GM12878 (cell line): Measurements from ENCODE around the gene TUBA8. TPM values are rescaled to one million over a fixed set of nuclear protein-coding genes. Genes with fewer than 3 reads are reported as not detected.

Experiments
- ATAC-seq: fragments of 200-7000 bp; cut with Tn5 transposase; 3 replicates; pipeline ENCODE4 v1.9.1; 2020; ENCODE audit warnings: mild to moderate bottlenecking, moderate library complexity
- BruUV-seq: library from RNA; stranded (reverse); fragments of 400-500 nt; replicated peaks from 2 replicates; lab custom pipeline; 2021; lab: Mats Ljungman, UMichigan
- CTCF ChIA-PET: fragments of 300-600 bp; sonication (Branson Sonifier 250); formaldehyde crosslinking; extraction: SDS; loops from one replicate; lab custom pipeline; 2021; ENCODE audit warnings: inconsistent platforms; lab: Yijun Ruan, JAX
- POLR2A ChIA-PET: fragments of 350-600 bp; formaldehyde crosslinking; extraction: SDS; loops from one replicate; lab custom pipeline; 2021; ENCODE audit warnings: inconsistent platforms; lab: Charles Lee
- RAD21 ChIA-PET: fragments of 300-600 bp; sonication (Branson Sonifier 250); formaldehyde crosslinking; loops from one replicate; lab custom pipeline; 2023; ENCODE audit warnings: antibody characterized with exemption; ENCODE audit not compliant: unreplicated experiment; lab: Charles Lee
- SMC1A ChIA-PET: fragments of 300-600 bp; sonication (Branson Sonifier 250); formaldehyde crosslinking; loops from one replicate; lab custom pipeline; 2023; ENCODE audit not compliant: unreplicated experiment, uncharacterized antibody; lab: Charles Lee
- DNase-seq: peaks from one replicate; pipeline ENCODE4 v3.0.0-alpha.2; 2011; ENCODE audit warnings: low read depth, low spot score
- FAIRE-seq: peaks from 3 replicates; lab custom pipeline; 2011; peaks lifted over from hg19 to GRCh38; lab: Jason Lieb, UNC
- H2AFZ ChIP-seq: 2 replicates; pipeline ENCODE4 v1.6.0; 2011; ENCODE audit warnings: low read depth, low read length, control low read depth; ENCODE audit not compliant: control insufficient read depth
- H3K27ac ChIP-seq: 2 replicates; pipeline ENCODE4 v1.5.1; 2011; ENCODE audit warnings: control low read depth; ENCODE audit not compliant: control insufficient read depth, insufficient read depth
- H3K27me3 ChIP-seq, 2 experiments: replicated peaks in 1 of 2; 2 replicates each; pipeline versions ENCODE4 v1.6.0 to v1.6.1; 2011; ENCODE audit warnings: low read length in 1 of 2; ENCODE audit not compliant: control insufficient read depth in 2 of 2, insufficient read depth in 2 of 2
- H3K36me3 ChIP-seq, 2 experiments: 2 replicates each; pipeline ENCODE4 v1.5.1; 2011; ENCODE audit warnings: low read length in 1 of 2; ENCODE audit not compliant: control insufficient read depth in 2 of 2, insufficient read depth in 2 of 2
- H3K4me1 ChIP-seq: 2 replicates; pipeline ENCODE4 v1.6.1; 2011; ENCODE audit warnings: mild to moderate bottlenecking, low read length, moderate library complexity, mixed read lengths; ENCODE audit not compliant: control insufficient read depth, insufficient read depth
- H3K4me2 ChIP-seq: 2 replicates; pipeline ENCODE4 v1.6.0; 2011; ENCODE audit warnings: control low read depth; ENCODE audit not compliant: control insufficient read depth, insufficient read depth
- H3K4me3 ChIP-seq: fragments of 200-600 bp; sonication (generic); 2 replicates; pipeline ENCODE4 v1.5.1; 2016
- H3K79me2 ChIP-seq: 2 replicates; pipeline ENCODE4 v1.6.0; 2011; ENCODE audit warnings: low read length; ENCODE audit not compliant: control insufficient read depth, insufficient read depth
- H3K9ac ChIP-seq: 2 replicates; pipeline ENCODE4 v1.8.0; 2011; ENCODE audit warnings: low read length, control low read depth, mixed read lengths; ENCODE audit not compliant: control insufficient read depth, insufficient read depth
- H3K9me3 ChIP-seq: replicated peaks from 3 replicates; pipeline ENCODE4 v1.5.1; 2011; ENCODE audit warnings: mild to moderate bottlenecking, low read length; ENCODE audit not compliant: control insufficient read depth, insufficient read depth
- H4K20me1 ChIP-seq: 2 replicates; pipeline ENCODE4 v1.6.0; 2011; ENCODE audit not compliant: control insufficient read depth, insufficient read depth
- BACH1 ChIP-seq: fragments of 450-650 bp; IDR thresholded peaks from 2 replicates; pipeline ENCODE4 v1.6.1; 2017; ENCODE audit warnings: mild to moderate bottlenecking, borderline replicate concordance
- DPF2 ChIP-seq: fragments of 450-650 bp; IDR thresholded peaks from 2 replicates; pipeline ENCODE4 v1.6.1; 2017; ENCODE audit warnings: mild to moderate bottlenecking
- EED ChIP-seq: sonication (generic); IDR thresholded peaks from 2 replicates; pipeline ENCODE4 v1.6.1; 2016; ENCODE audit warnings: antibody characterized with exemption, low read depth
- GABPA ChIP-seq: IDR thresholded peaks from 2 replicates; pipeline ENCODE4 v1.6.1; 2014; ENCODE audit warnings: antibody characterized with exemption, low read depth, mild to moderate bottlenecking, inconsistent platforms
- GATAD2B ChIP-seq: fragments of 450-650 bp; conservative IDR thresholded peaks from 2 replicates; pipeline ENCODE4 v1.6.1; 2017; ENCODE audit warnings: low read depth, mild to moderate bottlenecking, moderate library complexity
- HDAC6 ChIP-seq: fragments of 200-600 bp; sonication (generic); IDR thresholded peaks from one replicate; pipeline ENCODE4 v1.8.0; 2017; ENCODE audit warnings: antibody characterized with exemption; ENCODE audit not compliant: unreplicated experiment
- KLF5 ChIP-seq: fragments of 450-650 bp; IDR thresholded peaks from 2 replicates; pipeline ENCODE4 v1.6.1; 2014; ENCODE audit warnings: mild to moderate bottlenecking; ENCODE audit not compliant: partially characterized antibody
- MTA3 ChIP-seq: IDR thresholded peaks from 2 replicates; pipeline ENCODE4 v1.6.1; 2012; ENCODE audit warnings: low read length, inconsistent platforms, borderline replicate concordance
- NFIC ChIP-seq: IDR thresholded peaks from 2 replicates; pipeline ENCODE4 v1.6.1; 2012; ENCODE audit warnings: low read depth, mild to moderate bottlenecking, inconsistent platforms, low read length, moderate library complexity
- PAX5 ChIP-seq: IDR thresholded peaks from 2 replicates; pipeline ENCODE4 v1.6.1; 2011; ENCODE audit warnings: low read depth, low read length, borderline replicate concordance
- PML ChIP-seq: IDR thresholded peaks from 2 replicates; pipeline ENCODE4 v1.6.1; 2012; ENCODE audit warnings: low read length, inconsistent platforms
- POU2F2 ChIP-seq: IDR thresholded peaks from 3 replicates; pipeline ENCODE4 v1.6.1; 2011; ENCODE audit warnings: low read depth, mild to moderate bottlenecking, low read length, borderline replicate concordance
- SMARCA5 ChIP-seq: fragments of 450-650 bp; IDR thresholded peaks from 2 replicates; pipeline ENCODE4 v1.6.1; 2017; ENCODE audit warnings: mild to moderate bottlenecking
- SREBF1 ChIP-seq: IDR thresholded peaks from 2 replicates; pipeline ENCODE4 v1.6.1; 2012; ENCODE audit warnings: mild to moderate bottlenecking, low read length
- SRF ChIP-seq, 2 experiments: IDR thresholded peaks; 2 replicates each; pipeline ENCODE4 v1.6.1; 2011; ENCODE audit warnings: low read depth in 2 of 2, low read length in 2 of 2, mild to moderate bottlenecking in 1 of 2, moderate library complexity in 1 of 2
- TBL1XR1 ChIP-seq: IDR thresholded peaks from 2 replicates; pipeline ENCODE4 v1.6.1; 2012; ENCODE audit warnings: low read depth, low read length, improper control_type of control experiment
- ZNF217 ChIP-seq: fragments of 450-650 bp; IDR thresholded peaks from 2 replicates; pipeline ENCODE4 v1.6.1; 2017; ENCODE audit warnings: antibody characterized with exemption, mild to moderate bottlenecking
- WGBS: methylation state at CpG from one replicate; pipeline ENCODE4 v1.1.6; 2016; ENCODE audit warnings: low lambda C conversion rate; ENCODE audit not compliant: insufficient replicate concordance, insufficient coverage; ENCODE audit errors: missing lambda C conversion rate; 5-methylcytosine and 5-hydroxymethylcytosine counted together
- in situ Hi-C: fragments of 300-500 bp; cut with MboI; formaldehyde crosslinking; loops from 9 replicates; pipeline ENCODE4 v1.14.3; 2018; ENCODE audit warnings: mixed read lengths
- intact Hi-C: fragments of 100-400 bp; cut with micrococcal nuclease; formaldehyde crosslinking; loops from one replicate; pipeline ENCODE4 v1.14.2; 2022; ENCODE audit not compliant: unreplicated experiment
- polyA plus RNA-seq, 11 experiments: library from polyadenylated mRNA; depleted of rRNA in 4 of 11; unstranded in 6 of 11; stranded (reverse) in 5 of 11; fragments of >200 nt; fragmentation: Nextera tagmentation in 4 of 11; fragmentation: Illumina TruSeq in 1 of 11; extraction: Ambion mirVana in 4 of 11; extraction: Trizol in 1 of 11; gene quantifications; 1 replicate in 1 of 11; 2 replicates in 10 of 11; pipeline versions ENCODE4 v1.2.1 to v1.2.3, GENCODE V29; 2011 to 2016; ENCODE audit warnings: inconsistent platforms in 2 of 11, missing spikeins in 2 of 11, low read depth in 1 of 11
- total RNA-seq, 4 experiments: library from RNA; depleted of rRNA in 3 of 4; stranded (reverse); fragments of >200 nt in 3 of 4; fragmentation: Illumina TruSeq in 1 of 4; extraction: Trizol in 1 of 4; gene quantifications; 2 replicates each; pipeline versions ENCODE4 v1.2.1 to v1.2.3, GENCODE V29; 2013 to 2021
- TF ChIP-seq, protein P1 (sequence below): IDR thresholded peaks from 2 replicates; pipeline ENCODE4 v1.6.1; 2011; ENCODE audit warnings: low read depth, low read length, improper control_type of control experiment, borderline replicate concordance
- TF ChIP-seq, protein P2 (sequence below): fragments of 450-650 bp; IDR thresholded peaks from 2 replicates; pipeline ENCODE4 v1.6.1; 2017; ENCODE audit warnings: mild to moderate bottlenecking, moderate library complexity

Gene TUBA8
- total and polyA plus RNA-seq, 10 of the 15 experiments (the other 5 are each of a cell fraction or from before 2014, with no cell fraction given), result 2.2 to 30.3 (median 21.0) TPM

- WGBS, result 11% methylated on average over 13 of the region's 13 CpGs
- BruUV-seq, result no TSS peak
- Histone ChIP-seq H3K27ac (peak overlapping the region; percentile 94), H3K4me1 (peaks cover 11% of the 10 kb centered on the region), H2AFZ (no peak overlapping the region), H3K79me2 (peaks cover 41% of the 10 kb centered on the region), H4K20me1 (no peaks in the 10 kb centered on the region), H3K36me3 (peaks cover 0 to 8% of the 10 kb centered on the region in 2 experiments; a peak in 1 of 4 replicates), H3K27me3 (no peaks in the 10 kb centered on the region), H3K9ac (peak overlapping the region; percentile 99), H3K4me2 (peak overlapping the region; percentile 90), H3K9me3 (no peaks in the 10 kb centered on the region), H3K4me3 (peak overlapping the region; percentile 78)
- RAD21 ChIA-PET, result interaction anchor here (0.6 to 4.9 kb wide), 66 partner anchors 10 to 517 kb away, joined by 3 to 78 read pairs (median 6); partner anchors contain the start of genes MICAL3, TUBA8 and USP18
- CTCF ChIA-PET, result interaction anchor here (0.6 to 7.4 kb wide), 84 partner anchors 9 to 904 kb away, joined by 3 to 167 read pairs (median 5); partner anchors contain the start of genes ATP6V1E1, BCL2L13, MICAL3 and TUBA8
- intact Hi-C loops (loop anchor here (1.0 to 5.0 kb wide), 5 partner anchors 75 to 519 kb away; no protein-coding TSS in a partner anchor), in situ Hi-C loops (no loop called here)
- SMC1A ChIA-PET, result interaction anchor here (0.8 to 10.0 kb wide), 66 partner anchors 8 to 519 kb away, joined by 3 to 98 read pairs (median 5); partner anchors contain the start of genes MICAL3 and USP18
- POLR2A ChIA-PET, result interaction anchor here (0.6 to 2.8 kb wide), 9 partner anchors 10 to 245 kb away, joined by 3 to 27 read pairs (median 4); partner anchors contain the start of genes MICAL3 and USP18
- FAIRE-seq (no peak), DNase-seq (no peak), ATAC-seq (peak; percentile 12)
- TF ChIP-seq SRF (IDR thresholded peaks at IDR 0.05; ENCODE audit: low read depth in 2 of 2, low read length in 2 of 2) (no peak), PAX5 (no peak), BACH1 (no peak), MTA3 (no peak), SREBF1 (no peak), POU2F2 (peak; percentile 88; the same call in 2 of the 3 replicates), EED (no peak), HDAC6 (no peak), DPF2 (no peak), GATAD2B (no peak), ZNF217 (no peak), NFIC (no peak), SMARCA5 (peak; percentile 34; the same call in 1 of the 2 replicates), GABPA (no peak), TBL1XR1 (no peak), KLF5 (no peak), PML (no peak)
- TF ChIP-seq, protein P1, sequence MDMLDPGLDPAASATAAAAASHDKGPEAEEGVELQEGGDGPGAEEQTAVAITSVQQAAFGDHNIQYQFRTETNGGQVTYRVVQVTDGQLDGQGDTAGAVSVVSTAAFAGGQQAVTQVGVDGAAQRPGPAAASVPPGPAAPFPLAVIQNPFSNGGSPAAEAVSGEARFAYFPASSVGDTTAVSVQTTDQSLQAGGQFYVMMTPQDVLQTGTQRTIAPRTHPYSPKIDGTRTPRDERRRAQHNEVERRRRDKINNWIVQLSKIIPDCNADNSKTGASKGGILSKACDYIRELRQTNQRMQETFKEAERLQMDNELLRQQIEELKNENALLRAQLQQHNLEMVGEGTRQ, result no peak
- TF ChIP-seq, protein P2, sequence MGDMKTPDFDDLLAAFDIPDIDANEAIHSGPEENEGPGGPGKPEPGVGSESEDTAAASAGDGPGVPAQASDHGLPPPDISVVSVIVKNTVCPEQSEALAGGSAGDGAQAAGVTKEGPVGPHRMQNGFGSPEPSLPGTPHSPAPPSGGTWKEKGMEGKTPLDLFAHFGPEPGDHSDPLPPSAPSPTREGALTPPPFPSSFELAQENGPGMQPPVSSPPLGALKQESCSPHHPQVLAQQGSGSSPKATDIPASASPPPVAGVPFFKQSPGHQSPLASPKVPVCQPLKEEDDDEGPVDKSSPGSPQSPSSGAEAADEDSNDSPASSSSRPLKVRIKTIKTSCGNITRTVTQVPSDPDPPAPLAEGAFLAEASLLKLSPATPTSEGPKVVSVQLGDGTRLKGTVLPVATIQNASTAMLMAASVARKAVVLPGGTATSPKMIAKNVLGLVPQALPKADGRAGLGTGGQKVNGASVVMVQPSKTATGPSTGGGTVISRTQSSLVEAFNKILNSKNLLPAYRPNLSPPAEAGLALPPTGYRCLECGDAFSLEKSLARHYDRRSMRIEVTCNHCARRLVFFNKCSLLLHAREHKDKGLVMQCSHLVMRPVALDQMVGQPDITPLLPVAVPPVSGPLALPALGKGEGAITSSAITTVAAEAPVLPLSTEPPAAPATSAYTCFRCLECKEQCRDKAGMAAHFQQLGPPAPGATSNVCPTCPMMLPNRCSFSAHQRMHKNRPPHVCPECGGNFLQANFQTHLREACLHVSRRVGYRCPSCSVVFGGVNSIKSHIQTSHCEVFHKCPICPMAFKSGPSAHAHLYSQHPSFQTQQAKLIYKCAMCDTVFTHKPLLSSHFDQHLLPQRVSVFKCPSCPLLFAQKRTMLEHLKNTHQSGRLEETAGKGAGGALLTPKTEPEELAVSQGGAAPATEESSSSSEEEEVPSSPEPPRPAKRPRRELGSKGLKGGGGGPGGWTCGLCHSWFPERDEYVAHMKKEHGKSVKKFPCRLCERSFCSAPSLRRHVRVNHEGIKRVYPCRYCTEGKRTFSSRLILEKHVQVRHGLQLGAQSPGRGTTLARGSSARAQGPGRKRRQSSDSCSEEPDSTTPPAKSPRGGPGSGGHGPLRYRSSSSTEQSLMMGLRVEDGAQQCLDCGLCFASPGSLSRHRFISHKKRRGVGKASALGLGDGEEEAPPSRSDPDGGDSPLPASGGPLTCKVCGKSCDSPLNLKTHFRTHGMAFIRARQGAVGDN, result no peak
These were observed 34.7 kb upstream of the TUBA8 start for GRCh38 chr22:18075720-18076497.
